NCI-H774 (cell line): ENCODE measurements around the gene CASZ1.

ENCODE experiments used
- DNase-seq: peaks from one replicate; lab custom pipeline; 2025; lab: John Stamatoyannopoulos, UW

Gene CASZ1

DNA sequence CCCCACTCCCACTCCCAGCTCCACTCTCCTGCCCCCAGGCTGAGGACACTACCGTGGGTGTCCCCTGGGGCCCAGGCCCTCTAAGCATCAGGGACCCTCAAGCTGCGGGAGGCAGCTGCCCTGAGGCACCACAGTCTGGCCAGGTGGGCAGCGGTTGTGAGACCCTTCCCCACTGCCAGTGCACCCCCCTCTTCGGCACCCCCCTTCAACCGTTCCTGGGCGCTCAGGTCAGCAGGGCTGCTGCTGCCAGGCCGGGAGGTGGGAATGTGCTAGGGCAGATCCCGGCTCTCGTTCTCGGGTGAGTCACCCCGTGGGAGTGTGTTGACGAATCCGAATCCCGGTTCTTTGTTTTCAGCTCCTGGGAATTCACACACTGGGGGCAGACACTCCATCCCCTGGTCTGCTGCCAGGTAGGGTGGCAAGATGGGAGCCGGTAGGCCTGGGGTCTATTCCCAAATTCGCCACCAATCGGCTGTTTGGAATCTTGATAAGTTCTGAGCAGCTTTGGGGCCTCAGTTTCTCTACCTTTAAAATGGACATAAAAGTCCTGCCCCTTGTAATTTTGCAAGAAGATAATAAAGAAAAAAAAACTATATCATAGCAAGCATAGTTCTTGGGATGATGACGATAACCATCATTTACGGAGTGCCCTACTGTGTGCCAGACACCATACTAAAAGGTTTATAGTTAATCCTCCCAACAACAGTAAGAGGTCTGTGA, 28.5 kb upstream of the CASZ1 start:
- DNase-seq, result no peak

DNA sequence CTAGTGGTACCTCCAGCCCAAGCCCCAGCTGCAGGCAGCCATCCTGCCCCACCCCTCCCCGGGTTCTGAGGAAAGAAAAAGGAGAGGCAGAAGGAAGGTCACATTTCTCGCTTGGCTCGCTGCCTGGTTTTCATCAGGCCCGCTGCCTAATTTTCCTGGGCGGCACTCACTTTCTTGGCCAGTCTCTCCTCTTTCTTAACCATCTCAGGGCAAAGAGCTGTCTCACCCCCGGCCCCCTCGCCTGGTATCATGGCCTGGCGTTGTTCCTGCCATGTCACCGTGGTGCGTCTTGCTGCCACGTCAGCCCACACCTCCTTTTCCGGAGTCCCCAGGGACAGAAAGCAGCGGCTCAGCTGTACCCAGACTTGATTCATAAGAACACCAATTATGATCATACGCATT, 26.6 kb upstream of the CASZ1 start:
- DNase-seq, result no peak

DNA sequence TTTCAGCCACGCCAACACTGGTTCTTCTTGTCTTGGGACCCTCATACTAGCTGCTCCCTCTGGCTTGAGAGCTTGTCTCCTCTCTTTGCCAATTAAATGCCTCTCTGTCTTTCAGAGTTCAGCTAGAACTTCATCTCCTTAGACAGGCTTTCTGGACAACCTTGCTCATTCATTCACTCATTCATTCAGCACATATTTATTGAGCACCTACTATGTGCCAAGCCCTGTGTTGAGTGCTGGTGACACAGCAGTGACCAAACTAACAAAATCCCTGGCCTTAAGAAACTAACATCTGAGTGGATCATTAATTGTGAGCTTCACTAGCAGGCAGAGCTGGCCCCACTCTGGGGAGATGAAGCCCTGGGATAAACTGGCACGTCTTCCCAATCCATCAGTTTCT, 24.9 kb upstream of the CASZ1 start:
- no peak for DNase-seq

DNA sequence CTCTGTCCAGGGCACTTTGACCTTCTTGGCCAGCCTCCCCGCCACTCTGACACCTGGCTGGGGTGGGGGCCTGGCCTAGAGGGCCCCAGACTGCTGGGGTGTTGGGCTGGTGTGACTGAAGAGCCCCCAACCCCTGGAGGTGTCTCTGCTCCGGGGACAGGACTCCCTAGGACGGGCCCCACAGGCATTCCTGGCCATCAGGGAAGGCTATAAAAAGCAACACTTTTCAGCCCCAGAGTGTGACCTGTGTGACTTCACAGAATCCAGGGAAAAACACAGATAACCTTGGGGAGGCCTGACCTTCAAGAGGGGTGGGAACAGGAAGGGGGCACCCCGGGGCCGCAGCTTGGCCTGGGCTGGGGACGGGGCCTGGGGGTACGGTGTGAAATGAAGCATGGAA, 24.0 kb upstream of the CASZ1 start:
- no peak for DNase-seq

DNA sequence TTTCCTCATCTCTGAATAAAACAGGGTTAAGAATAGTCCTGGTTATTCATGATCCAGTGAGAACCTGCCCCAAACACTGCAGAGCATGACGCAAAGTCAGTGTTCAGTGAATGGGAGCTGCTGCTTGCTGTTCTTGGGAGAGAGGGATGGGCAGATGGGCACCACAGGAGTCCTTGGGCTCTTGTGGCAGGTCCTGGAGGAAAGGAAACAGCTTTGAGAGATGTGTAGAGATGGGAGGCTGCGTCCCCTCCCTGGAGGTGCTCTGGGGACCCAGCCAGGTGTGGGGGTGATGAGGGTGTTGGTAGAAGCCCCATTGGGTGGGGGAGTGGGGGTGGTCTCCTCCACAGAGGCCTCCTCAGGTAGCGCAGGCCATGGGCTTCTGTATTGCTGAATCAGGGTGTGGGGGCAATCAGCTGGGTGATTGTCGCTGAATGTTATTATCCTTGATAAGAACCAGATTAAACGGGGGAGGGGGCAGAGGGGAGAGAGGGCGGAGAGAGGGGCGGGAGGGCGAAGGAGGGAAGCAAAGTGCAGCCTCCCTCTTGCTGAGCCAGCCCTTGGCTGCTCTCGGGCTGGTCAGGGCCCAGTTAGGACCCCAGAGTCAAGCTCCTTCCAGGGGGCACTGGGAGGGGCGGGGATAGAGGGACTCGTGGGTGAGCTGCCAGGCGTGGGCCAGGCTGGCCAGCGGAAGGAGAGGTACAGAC, 22.9 kb upstream of the CASZ1 start:
- no peak for DNase-seq

DNA sequence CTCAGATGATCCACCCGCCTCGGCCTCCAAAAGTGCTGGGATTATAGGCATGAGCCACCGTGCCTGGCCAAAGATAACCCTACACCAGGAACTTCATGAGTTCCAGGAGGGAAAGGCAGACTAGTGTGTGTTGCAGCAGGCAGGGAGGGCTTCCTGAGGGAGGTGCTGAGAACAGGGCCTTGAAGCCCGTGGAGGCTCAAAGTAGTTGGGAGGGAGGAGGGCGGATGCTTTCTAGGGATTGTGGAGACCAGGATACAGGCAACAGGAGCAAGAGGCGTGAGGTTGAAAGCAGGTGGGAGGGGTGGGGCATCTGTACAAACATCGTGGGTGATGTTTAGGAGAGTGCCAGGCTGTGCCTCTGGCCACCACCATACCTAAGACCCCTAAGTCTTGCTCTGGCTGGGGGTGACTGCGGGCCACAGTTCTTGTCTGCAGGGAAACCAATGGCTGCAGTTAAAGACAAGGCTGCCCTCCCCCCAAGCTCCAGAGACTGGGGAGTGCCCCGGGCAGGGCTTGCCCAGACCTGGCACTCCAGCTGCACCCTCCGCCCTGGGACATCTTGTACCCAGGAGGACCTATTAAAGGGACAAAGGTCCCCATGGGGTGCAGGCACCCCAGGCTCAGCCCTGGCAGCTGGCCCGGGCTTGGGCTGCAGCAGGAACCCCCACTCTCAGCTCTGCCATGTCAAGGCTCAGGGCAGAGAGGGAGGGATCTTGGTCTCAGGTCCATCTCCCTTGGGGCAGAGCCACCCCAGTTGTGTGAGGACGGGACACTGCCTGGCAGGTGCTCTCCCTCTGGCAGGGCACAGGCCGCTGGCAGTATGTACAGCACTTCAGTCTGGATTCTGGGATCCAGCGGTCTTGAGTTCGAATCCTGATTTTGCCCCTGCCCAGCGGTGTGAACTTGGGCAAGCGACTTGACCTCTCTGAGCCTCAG, 22.1 kb upstream of the CASZ1 start:
- no peak for DNase-seq

DNA sequence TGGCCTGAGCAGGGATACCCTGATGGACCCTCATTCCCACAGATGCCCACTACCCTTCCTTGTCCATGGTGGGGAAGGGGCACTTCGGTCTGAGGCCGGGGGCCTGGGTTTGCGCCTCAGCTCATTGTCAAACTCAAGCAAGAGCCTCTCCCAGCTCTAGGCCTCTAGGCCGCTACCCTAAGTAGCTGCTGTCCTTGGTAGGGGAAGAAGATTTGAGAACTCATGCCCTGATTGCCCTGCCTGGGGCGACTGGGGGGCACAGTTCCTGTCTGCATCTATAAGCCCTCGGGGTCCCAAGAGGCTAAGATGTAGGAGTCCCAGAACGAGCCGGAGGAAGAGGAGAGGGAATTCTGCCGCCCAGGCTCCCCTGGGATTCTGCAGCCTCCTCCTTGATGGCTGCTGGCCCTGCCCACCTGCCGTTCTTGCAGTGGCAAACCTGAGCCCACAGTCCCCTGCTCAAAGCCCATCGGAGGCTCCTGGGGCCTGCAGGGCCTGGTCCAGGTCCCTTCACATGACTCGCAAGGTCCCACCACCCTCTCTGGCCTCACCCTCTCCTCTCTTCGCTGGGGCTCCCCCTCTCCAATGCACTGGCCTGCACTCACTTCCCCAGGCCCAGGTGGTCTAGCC, 20.4 kb upstream of the CASZ1 start:
- DNase-seq, result no peak

DNA sequence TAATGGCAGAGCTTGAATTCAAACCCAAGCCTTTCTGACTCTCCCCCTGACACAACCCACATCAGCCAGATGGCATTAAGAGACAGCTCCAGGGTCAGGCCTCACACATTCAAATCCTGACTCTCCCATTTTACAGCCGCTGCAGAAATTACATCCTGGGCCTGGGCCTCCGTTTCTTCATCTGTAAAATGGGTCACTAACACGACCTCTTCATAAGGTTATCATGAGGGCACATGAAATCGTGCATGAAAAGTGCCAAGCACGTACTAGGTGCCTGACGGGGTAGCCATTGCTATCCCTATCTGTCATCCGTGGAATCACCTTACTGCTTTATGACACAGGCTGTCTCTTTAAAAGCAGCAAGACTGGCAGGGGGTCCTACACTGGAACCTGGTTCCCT, 19.8 kb upstream of the CASZ1 start:
- no peak for DNase-seq

DNA sequence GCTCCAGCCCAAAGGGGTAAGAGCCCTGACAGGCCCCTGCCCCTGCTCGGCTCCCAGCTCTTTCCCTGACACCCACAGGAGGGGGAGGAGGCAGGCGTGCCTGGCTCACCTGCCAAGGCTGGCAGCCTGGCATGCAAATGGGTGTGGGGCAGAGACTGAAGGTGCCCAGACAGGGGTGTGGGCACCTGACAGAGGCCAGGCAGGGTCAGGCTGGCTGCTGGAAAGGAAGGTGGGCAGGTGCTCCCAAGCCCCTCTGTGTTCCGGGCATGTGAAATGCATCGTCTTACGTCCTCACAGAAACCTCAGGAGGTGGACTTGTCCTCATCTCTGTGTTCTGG, 19.4 kb upstream of the CASZ1 start:
- no peak for DNase-seq

DNA sequence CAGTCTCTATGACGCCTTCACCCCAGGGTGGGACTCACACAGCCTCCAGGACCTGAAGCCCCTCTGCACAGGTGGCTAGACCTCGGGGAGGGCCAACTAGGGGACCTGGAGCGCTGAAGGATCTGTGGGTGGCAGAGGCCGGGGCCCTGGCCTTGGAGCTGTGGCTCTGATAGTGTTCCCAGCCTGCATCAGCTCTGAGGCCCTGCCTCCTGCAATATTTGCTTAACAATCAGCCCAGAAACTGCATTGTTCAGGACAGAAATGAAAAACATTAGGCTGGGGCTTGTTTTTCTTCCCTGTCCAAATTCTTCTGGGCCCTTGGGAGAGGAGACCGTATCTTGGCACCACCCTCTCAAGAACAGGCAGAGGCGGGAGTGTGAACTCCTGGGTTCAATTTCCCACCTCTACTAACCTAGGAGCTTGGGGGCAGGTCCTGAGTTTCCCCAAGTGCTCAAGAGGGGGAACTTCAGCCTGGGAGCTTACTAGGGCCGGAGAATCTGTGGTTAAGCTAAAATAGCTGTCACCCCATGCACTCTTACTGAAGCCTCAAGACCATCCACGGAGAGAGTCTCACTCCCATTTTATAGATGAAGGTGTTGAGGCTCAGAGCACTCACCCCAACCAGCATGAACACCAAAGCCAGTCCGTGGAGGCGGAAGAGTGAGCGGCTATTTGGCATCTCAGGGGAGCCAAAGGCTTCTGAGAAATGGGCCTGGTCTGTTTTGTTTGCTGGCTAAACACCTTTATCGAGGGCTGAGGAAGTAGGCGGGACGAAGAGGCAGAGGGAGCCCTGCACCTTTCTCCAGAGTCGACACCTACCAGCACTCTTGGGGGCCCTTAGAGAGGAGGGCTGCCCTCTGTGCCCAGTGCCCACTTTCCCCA, 18.8 kb upstream of the CASZ1 start:
- no peak for DNase-seq

DNA sequence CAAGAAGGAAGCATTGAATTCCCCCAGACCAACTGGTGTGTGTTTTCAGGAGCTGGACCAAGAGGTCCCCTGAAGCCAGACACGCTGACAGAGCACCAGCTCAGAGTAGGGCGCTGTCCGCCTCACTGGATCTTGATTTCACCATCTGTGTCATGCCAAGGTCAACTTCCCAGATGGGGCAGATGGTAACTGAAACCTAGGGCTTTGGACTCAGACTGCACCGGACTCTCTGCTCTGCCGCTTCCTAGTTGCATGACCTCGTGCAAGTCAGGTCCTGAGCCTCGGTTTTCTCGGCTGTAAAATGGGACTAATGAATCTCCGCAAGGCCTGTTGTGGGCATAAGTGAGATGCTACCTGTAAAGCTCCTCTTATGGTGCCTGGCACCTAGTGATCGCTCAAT, 17.9 kb upstream of the CASZ1 start:
- DNase-seq, result no peak

DNA sequence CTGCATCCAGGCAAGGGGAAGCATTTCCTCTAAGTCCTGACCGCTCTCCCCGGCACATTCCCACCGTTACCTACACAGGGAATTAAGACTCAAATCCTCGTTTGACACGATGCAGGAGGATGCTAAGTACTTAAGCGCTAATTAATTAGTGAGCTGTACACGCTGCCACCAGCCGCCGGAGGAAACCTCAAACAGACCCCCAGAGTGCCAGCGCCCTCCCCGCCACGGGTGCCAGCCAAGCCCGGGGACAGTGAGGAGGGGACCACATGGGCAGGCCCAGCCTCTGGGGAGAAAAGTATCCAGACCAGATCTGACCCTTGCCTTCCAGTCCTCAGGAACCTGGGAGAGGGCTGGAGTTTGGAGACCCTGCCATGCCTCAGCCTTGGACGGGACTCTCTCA, 17.4 kb upstream of the CASZ1 start:
- no peak for DNase-seq

DNA sequence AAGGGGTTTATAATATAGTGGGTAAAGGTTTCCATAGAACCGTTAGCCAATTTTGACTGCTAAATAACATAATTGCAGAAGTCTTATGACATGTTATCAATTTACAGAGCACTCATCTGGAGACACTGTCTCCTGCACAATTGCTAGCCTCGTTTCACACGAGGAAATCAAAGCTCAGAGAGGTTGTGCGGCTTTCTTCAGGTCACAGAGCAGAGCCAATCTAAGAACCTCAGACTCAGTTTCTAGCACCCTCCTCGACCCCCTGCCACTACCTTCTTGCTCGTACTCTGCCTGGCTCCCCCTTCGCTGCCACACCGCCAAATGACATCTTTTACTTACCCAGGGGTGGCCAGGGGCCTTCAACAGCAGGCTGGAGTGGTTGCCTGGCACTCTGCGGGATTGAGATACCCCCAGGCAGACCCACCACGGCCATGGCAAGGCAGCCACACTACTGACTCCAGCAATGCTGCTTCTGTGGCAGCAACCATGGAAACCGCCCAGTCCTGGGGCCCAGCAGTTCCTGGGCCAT, 16.0 kb upstream of the CASZ1 start:
- DNase-seq, result no peak

DNA sequence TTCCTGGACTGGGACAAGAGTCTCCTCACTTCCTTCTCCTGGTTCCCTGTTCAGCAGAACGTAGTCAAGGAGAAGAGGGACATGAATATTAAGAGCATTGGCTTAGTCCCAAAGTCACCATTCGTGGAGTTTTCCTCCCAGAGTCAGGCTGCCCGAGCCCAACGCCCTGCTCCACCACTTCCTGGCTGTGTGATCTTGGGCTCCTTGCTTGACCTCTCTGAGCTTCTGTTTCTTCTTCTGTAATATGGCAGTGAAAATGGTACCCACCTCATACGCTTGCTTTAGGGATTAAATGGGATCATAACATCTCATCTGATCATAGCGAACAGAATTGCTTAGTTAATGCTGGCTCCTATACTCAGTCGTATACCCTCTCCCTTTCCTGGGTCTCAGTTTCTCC, 12.0 kb upstream of the CASZ1 start:
- DNase-seq, result no peak

DNA sequence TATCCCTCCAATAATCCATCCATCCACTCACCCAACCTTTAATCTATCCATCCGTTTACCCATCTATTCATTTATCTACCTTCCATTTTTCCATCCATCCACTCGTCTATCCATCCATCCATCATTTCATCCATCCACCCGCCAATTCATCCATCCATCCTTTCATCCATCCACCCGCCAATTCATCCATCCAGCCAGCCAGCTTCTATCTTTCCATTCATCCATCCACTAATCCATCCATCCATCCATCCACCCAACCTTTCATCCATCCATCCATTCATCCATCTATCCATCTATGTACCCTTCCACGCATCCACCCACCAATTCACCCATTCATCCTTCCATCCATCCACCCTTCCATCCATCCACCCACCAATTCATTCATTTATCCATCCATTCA, 10.5 kb upstream of the CASZ1 start:
- DNase-seq, result no peak

DNA sequence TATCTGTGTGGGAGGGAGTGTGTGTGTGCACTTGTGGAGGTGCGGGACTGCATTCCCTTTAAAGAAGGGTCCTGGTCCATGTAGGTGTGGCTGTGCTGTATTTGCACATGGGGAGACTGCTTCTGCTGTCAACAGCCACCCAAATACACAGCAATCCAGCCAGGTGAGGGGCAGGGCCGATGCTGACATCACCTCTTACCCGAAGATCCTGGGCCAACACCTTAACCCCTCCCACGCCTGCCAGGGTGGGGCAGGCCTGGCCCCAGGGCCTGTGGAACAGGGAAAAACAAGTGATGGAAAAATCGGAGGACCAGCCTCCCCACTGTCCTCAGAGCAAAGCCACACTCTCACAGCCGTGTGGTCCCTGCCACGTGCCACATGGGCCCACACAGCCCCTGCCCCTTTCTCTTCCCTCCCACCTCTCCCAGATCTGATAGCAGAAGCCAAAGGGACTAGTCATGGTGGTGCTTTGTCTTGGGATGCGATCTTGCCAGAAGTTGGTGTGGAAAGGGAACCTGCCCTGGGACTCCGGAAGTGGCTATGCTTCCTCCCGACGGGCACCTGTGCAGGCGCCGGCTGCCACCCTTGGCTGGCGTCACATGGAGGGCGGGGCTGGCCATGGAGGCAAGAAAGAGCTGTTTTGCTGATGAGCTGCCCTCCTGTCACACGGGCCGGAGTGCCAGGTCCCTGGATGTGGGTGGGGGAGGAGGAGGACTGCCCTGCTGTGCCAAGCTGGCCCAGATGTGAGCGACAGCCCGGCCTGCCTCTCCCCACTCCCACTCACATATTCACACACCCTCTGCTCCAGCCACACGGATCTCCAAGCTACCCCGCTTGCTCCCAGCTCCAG, 7.8 kb upstream of the CASZ1 start:
- DNase-seq, result peak; percentile 18

DNA sequence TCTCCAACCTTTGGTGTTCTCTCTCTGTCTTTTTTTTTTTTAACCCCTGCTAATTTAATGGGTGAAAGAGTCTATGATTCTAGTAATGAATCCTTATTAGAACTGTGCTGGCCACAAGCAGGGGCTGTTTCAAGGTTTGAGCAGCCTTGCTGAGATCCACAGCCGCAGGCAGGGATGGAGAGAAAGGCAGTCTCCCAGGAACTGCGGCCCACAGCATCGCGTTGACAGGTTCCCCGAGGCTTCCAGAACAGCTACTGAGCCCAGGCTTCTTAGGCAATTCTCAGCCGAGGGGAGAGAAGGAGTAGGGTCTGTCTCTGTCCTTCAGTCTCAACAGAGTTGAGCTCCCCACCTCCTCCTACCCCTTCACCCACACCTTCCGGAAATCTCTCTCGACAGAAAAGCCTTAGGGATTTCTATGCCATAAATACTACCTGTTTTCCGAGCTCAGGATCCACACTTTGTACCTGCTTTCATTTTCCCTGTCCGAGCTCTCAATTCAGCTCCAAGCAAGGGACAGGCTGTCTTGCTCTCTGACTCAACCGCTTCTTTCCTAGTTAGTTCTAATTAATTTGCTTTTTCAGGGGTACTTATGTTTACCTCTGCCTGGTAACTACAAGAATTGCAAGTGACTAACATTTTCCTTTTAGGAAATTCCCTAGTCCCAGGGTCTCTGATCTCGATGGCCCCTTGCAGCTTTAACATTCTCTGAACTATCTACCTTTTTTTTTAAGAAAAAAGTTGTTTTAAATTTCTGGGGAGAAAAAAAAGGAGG, 6.7 kb upstream of the CASZ1 start:
- DNase-seq, result no peak

DNA sequence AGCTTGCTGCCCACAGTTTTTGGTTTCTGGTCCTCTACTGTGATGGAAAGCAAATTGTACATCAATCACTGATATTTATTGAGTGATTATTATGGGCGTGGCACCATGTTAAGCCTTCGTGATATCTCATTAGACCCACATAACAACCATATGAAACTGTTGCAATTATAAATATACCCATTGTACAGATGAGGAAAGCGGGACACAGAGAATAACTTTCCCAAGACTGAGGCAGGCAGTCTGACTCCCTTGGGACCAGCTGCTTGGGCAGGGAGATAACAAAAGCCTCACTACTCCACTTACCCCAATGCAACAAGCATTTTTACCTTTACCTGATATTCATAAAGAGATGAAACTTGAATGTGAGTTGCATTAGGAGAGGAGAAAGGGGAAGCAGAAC, 4.3 kb upstream of the CASZ1 start:
- DNase-seq, result no peak

DNA sequence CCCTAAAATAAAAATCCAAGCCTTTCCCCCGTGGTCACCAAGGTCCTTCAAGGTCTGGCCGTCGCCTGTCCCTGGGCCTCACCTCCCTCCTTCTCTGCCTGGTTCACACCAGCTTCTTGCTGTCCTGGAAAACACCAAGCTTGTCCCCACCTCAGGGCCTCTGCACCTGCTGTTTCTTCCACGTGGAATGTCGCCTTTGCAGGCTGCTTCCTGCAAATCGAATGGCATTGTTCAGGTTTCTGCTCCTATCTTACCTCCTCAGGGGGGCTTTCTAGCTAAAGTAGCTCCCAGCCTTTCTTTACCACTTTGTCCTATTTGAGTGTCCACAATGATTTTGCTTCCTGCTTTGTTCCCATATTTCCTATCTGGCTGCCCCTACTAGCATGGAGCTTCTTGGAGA, 3.3 kb upstream of the CASZ1 start:
- DNase-seq, result no peak
